NCI-H2196 (cell line): ENCODE measurements around the gene SSH2.

Experiments
- DNase-seq: peaks from one replicate; lab custom pipeline; 2025; ENCODE audit not compliant: unreplicated experiment; lab: John Stamatoyannopoulos, UW

The SSH2 gene

GRCh38 chr17:29716566-29716965 is 213.5 kb downstream of the SSH2 start:
- no peak for DNase-seq

GRCh38 chr17:29715680-29716079 is 214.3 kb downstream of the SSH2 start:
- DNase-seq = no peak

GRCh38 chr17:29714146-29714545 is 215.9 kb downstream of the SSH2 start:
- no peak for DNase-seq

- no peak for DNase-seq
These were observed 216.4 kb downstream of the SSH2 start for GRCh38 chr17:29713626-29714025.

- DNase-seq = no peak
These were observed 218.2 kb downstream of the SSH2 start for GRCh38 chr17:29711588-29712385.

GRCh38 chr17:29710891-29711418 is 219.1 kb downstream of the SSH2 start:
- DNase-seq = no peak

- DNase-seq = no peak
These were observed 219.5 kb downstream of the SSH2 start for GRCh38 chr17:29710520-29710884.

- no peak for DNase-seq
These were observed 220.0 kb downstream of the SSH2 start for GRCh38 chr17:29709866-29710519.

- no peak for DNase-seq
These were observed 222.8 kb downstream of the SSH2 start for GRCh38 chr17:29707212-29707571.

- no peak for DNase-seq
These were observed 224.0 kb downstream of the SSH2 start for GRCh38 chr17:29706045-29706431.

- DNase-seq = no peak
These were observed 224.6 kb downstream of the SSH2 start for GRCh38 chr17:29705386-29705785.

- no peak for DNase-seq
These were observed 230.7 kb downstream of the SSH2 start for GRCh38 chr17:29699283-29699682.

- DNase-seq = no peak
These were observed 231.2 kb downstream of the SSH2 start for GRCh38 chr17:29698837-29699236.

- no peak for DNase-seq
These were observed 231.8 kb downstream of the SSH2 start for GRCh38 chr17:29698019-29698777.

GRCh38 chr17:29697371-29697770 is 232.7 kb downstream of the SSH2 start:
- DNase-seq = no peak

- DNase-seq = no peak
These were observed 235.0 kb downstream of the SSH2 start for GRCh38 chr17:29694918-29695563.

GRCh38 chr17:29693751-29694150 is 236.3 kb downstream of the SSH2 start:
- no peak for DNase-seq

- DNase-seq = no peak
These were observed 242.4 kb downstream of the SSH2 start for GRCh38 chr17:29687596-29687995.

GRCh38 chr17:29686993-29687590 is 242.9 kb downstream of the SSH2 start:
- DNase-seq = no peak

- DNase-seq = no peak
These were observed 246.5 kb downstream of the SSH2 start for GRCh38 chr17:29683481-29683880.

GRCh38 chr17:29682987-29683386 is 247.0 kb downstream of the SSH2 start:
- no peak for DNase-seq
